ENCODE measurements around the gene SCNN1A. TPM values are rescaled to one million over a fixed set of nuclear protein-coding genes. Genes with fewer than 3 reads are reported as not detected.

Gene SCNN1A
- total RNA-seq, 4 donors from 2014 or later: 229 to 449 (median 336) TPM

GRCh38 chr12:6404390-6404789 is 29.0 kb upstream of the SCNN1A start:
- 61 to 66% methylated on average over 5 of the region's 5 CpGs for WGBS, 2 donors
- no peaks in the 10 kb centered on the region for H3K9me3 ChIP-seq
- no peak for DNase-seq
- no peak for TF ChIP-seq CTCF (IDR thresholded peaks at IDR 0.05)
- TF ChIP-seq POLR2A (IDR thresholded peaks at IDR 0.05): no peak
- H3K4me1 ChIP-seq: peaks cover 6 to 17% of the 10 kb centered on the region in 2 donors
- no peaks in the 10 kb centered on the region for H3K36me3 ChIP-seq
- H3K27me3 ChIP-seq: no peaks in the 10 kb centered on the region
- intact Hi-C loops (cut with DNase I): no loop called here
- H3K4me3 ChIP-seq (replicated peaks in 1 of 3): no peak overlapping the region
- no peak overlapping the region for H3K27ac ChIP-seq

GRCh38 chr12:6399884-6400644 is 24.7 kb upstream of the SCNN1A start:
- no peaks in the 10 kb centered on the region for H3K36me3 ChIP-seq

GRCh38 chr12:6396031-6396430 is 20.7 kb upstream of the SCNN1A start:
- TF ChIP-seq CTCF (IDR thresholded peaks at IDR 0.05): no peak
- Histone ChIP-seq H3K4me1 (peaks cover 16 to 21% of the 10 kb centered on the region in 2 donors), H3K4me3 (replicated peaks in 1 of 3) (no peak overlapping the region), H3K36me3 (peaks cover 2 to 3% of the 10 kb centered on the region in 2 donors), H3K27me3 (no peaks in the 10 kb centered on the region), H3K27ac (peak overlapping the region in 1 of 3 donors; percentile 4), H3K9me3 (no peaks in the 10 kb centered on the region)
- intact Hi-C loops (cut with DNase I): no loop called here
- WGBS, 2 donors: 91 to 92% methylated on average over 2 of the region's 2 CpGs
- no peak for DNase-seq

More at GRCh38 chr12:6399884-6400644, 24.7 kb upstream of the SCNN1A start:
- Histone ChIP-seq H3K4me3 (replicated peaks in 1 of 3) (no peak overlapping the region), H3K4me1 (no peaks in the 10 kb centered on the region), H3K27ac (no peak overlapping the region), H3K27me3 (no peaks in the 10 kb centered on the region), H3K9me3 (no peaks in the 10 kb centered on the region)
- intact Hi-C loops (cut with DNase I): no loop called here
- 96 to 97% methylated on average over 7 of the region's 7 CpGs for WGBS, 2 donors
- DNase-seq: no peak
- no peak for TF ChIP-seq POLR2A (IDR thresholded peaks at IDR 0.05)
- no peak for TF ChIP-seq CTCF (IDR thresholded peaks at IDR 0.05)

- peak overlapping the region in 1 of 3 donors; percentile 97 for H3K27ac ChIP-seq
- WGBS, 2 donors: 84 to 90% methylated on average over 8 of the region's 8 CpGs
- intact Hi-C loops (cut with DNase I): no loop called here
- no peak overlapping the region for H3K4me3 ChIP-seq (replicated peaks in 1 of 3)
- no peak for TF ChIP-seq CTCF (IDR thresholded peaks at IDR 0.05)
- TF ChIP-seq POLR2A (IDR thresholded peaks at IDR 0.05): no peak
- peaks cover 9 to 14% of the 10 kb centered on the region in 2 donors for H3K36me3 ChIP-seq
- H3K27me3 ChIP-seq: no peaks in the 10 kb centered on the region
- no peaks in the 10 kb centered on the region for H3K9me3 ChIP-seq
- no peak for DNase-seq
- peaks cover 16 to 24% of the 10 kb centered on the region in 2 donors for H3K4me1 ChIP-seq
Observed at GRCh38 chr12:6394398-6394797, 19.0 kb upstream of the SCNN1A start.

DNA sequence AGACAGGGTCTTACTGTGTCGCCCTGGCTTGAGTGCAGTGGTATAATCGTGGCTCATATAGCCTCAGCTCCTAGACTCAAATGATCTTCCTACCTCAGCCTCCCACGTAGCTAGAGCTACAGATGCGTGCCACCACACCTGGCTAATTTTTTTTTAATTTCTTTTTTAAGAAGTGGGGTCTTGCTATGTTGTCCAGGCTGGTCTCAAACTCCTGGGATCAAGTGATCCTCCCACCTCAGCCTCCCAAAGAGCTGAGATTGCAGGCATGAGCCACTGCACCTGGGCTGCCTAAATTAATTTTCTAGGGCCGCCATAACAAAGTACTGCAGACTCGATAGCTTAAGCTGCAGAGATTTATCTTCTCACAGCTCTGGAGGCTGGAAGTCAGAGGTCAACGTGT is 17.7 kb upstream of the SCNN1A start:
- Histone ChIP-seq H3K36me3 (peaks cover 17 to 27% of the 10 kb centered on the region in 2 donors), H3K9me3 (no peaks in the 10 kb centered on the region), H3K4me3 (replicated peaks in 1 of 3) (no peak overlapping the region), H3K27me3 (no peaks in the 10 kb centered on the region), H3K27ac (peak overlapping the region; percentile 90 to 97 (median 90)), H3K4me1 (peaks cover 16 to 24% of the 10 kb centered on the region in 2 donors)
- intact Hi-C loops (cut with DNase I): no loop called here
- WGBS, 2 donors: 90 to 93% methylated on average over 7 of the region's 7 CpGs
- TF ChIP-seq POLR2A (IDR thresholded peaks at IDR 0.05): no peak
- TF ChIP-seq CTCF (IDR thresholded peaks at IDR 0.05): no peak
- DNase-seq: no peak

All from thyroid gland (tissue), 4 donors.